Measurements from ENCODE around the gene NOL7. TPM values are rescaled to one million over a fixed set of nuclear protein-coding genes. Genes with fewer than 3 reads are reported as not detected.

Gene NOL7
- total and polyA plus RNA-seq, 2 of the 13 experiments (the other 11 are each of a cell fraction or from before 2014, with no cell fraction given): 37.8 to 186 TPM

- TF ChIP-seq, protein P1, sequence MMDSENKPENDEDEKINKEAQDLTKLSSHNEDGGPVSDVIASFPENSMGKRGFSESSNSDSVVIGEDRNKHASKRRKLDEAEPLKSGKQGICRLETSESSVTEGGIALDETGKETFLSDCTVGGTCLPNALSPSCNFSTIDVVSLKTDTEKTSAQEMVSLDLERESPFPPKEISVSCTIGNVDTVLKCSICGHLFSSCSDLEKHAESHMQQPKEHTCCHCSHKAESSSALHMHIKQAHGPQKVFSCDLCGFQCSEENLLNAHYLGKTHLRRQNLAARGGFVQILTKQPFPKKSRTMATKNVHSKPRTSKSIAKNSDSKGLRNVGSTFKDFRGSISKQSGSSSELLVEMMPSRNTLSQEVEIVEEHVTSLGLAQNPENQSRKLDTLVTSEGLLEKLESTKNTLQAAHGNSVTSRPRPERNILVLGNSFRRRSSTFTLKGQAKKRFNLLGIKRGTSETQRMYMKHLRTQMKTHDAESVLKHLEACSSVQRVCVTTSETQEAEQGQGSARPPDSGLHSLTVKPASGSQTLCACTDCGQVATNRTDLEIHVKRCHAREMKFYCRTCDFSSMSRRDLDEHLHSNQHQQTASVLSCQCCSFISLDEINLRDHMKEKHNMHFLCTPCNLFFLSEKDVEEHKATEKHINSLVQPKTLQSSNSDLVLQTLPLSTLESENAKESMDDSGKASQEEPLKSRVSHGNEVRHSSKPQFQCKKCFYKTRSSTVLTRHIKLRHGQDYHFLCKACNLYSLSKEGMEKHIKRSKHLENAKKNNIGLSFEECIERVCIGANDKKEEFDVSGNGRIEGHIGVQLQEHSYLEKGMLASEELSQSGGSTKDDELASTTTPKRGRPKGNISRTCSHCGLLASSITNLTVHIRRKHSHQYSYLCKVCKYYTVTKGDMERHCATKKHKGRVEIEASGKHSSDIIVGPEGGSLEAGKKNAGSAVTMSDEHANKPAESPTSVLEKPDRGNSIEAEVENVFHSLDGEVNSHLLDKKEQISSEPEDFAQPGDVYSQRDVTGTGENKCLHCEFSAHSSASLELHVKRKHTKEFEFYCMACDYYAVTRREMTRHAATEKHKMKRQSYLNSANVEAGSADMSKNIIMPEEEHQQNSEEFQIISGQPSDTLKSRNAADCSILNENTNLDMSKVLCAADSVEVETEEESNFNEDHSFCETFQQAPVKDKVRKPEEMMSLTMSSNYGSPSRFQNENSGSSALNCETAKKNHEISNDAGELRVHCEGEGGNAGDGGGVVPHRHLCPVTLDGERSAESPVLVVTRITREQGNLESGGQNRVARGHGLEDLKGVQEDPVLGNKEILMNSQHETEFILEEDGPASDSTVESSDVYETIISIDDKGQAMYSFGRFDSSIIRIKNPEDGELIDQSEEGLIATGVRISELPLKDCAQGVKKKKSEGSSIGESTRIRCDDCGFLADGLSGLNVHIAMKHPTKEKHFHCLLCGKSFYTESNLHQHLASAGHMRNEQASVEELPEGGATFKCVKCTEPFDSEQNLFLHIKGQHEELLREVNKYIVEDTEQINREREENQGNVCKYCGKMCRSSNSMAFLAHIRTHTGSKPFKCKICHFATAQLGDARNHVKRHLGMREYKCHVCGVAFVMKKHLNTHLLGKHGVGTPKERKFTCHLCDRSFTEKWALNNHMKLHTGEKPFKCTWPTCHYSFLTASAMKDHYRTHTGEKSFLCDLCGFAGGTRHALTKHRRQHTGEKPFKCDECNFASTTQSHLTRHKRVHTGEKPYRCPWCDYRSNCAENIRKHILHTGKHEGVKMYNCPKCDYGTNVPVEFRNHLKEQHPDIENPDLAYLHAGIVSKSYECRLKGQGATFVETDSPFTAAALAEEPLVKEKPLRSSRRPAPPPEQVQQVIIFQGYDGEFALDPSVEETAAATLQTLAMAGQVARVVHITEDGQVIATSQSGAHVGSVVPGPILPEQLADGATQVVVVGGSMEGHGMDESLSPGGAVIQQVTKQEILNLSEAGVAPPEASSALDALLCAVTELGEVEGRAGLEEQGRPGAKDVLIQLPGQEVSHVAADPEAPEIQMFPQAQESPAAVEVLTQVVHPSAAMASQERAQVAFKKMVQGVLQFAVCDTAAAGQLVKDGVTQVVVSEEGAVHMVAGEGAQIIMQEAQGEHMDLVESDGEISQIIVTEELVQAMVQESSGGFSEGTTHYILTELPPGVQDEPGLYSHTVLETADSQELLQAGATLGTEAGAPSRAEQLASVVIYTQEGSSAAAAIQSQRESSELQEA (CRISPR knock-in tag; IDR thresholded peaks at IDR 0.05; ENCODE audit: not compliant biosample characterization): no peak
- TF ChIP-seq YEATS2 (CRISPR knock-in tag; IDR thresholded peaks at IDR 0.05; ENCODE audit: borderline replicate concordance) (no peak), HOXA7 (CRISPR knock-in tag; IDR thresholded peaks at IDR 0.05) (no peak), CREB1 (IDR thresholded peaks at IDR 0.05) (no peak), CREB1 (CRISPR knock-in tag; IDR thresholded peaks at IDR 0.05) (no peak), CHD2 (IDR thresholded peaks at IDR 0.05; ENCODE audit: low read depth, low read length) (no peak), ZNF275 (CRISPR knock-in tag; IDR thresholded peaks at IDR 0.05; ENCODE audit: borderline replicate concordance) (no peak), CHD4 (IDR thresholded peaks at IDR 0.05; ENCODE audit: borderline replicate concordance, low read length) (peak; percentile 19; the same call in 1 of the 2 replicates), ZNF607 (CRISPR knock-in tag; IDR thresholded peaks at IDR 0.05; ENCODE audit: borderline replicate concordance) (no peak), PITX1 (CRISPR knock-in tag; IDR thresholded peaks at IDR 0.05) (no peak), JARID2 (CRISPR knock-in tag; IDR thresholded peaks at IDR 0.05; ENCODE audit: insufficient replicate concordance) (no peak), PAWR (CRISPR knock-in tag; IDR thresholded peaks at IDR 0.05; ENCODE audit: borderline replicate concordance) (no peak)
- TF ChIP-seq, protein P2, sequence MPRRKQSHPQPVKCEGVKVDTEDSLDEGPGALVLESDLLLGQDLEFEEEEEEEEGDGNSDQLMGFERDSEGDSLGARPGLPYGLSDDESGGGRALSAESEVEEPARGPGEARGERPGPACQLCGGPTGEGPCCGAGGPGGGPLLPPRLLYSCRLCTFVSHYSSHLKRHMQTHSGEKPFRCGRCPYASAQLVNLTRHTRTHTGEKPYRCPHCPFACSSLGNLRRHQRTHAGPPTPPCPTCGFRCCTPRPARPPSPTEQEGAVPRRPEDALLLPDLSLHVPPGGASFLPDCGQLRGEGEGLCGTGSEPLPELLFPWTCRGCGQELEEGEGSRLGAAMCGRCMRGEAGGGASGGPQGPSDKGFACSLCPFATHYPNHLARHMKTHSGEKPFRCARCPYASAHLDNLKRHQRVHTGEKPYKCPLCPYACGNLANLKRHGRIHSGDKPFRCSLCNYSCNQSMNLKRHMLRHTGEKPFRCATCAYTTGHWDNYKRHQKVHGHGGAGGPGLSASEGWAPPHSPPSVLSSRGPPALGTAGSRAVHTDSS (CRISPR knock-in tag; conservative IDR thresholded peaks at IDR 0.05): no peak
- TF ChIP-seq, protein P3, sequence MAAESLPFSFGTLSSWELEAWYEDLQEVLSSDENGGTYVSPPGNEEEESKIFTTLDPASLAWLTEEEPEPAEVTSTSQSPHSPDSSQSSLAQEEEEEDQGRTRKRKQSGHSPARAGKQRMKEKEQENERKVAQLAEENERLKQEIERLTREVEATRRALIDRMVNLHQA (CRISPR knock-in tag; IDR thresholded peaks at IDR 0.05): no peak
Measured at GRCh38 chr6:13605634-13606033, 9.5 kb upstream of the NOL7 start (continued).
